Stimulated activated naive CD4-positive, alpha-beta T cell (primary cell): ENCODE data around the gene ACSL1.

Experiments used
- DNase-seq, 6 experiments: peaks; one replicate each; lab custom pipeline; 2025; lab: John Stamatoyannopoulos, UW

ACSL1 gene, protein sequence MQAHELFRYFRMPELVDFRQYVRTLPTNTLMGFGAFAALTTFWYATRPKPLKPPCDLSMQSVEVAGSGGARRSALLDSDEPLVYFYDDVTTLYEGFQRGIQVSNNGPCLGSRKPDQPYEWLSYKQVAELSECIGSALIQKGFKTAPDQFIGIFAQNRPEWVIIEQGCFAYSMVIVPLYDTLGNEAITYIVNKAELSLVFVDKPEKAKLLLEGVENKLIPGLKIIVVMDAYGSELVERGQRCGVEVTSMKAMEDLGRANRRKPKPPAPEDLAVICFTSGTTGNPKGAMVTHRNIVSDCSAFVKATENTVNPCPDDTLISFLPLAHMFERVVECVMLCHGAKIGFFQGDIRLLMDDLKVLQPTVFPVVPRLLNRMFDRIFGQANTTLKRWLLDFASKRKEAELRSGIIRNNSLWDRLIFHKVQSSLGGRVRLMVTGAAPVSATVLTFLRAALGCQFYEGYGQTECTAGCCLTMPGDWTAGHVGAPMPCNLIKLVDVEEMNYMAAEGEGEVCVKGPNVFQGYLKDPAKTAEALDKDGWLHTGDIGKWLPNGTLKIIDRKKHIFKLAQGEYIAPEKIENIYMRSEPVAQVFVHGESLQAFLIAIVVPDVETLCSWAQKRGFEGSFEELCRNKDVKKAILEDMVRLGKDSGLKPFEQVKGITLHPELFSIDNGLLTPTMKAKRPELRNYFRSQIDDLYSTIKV

DNA sequence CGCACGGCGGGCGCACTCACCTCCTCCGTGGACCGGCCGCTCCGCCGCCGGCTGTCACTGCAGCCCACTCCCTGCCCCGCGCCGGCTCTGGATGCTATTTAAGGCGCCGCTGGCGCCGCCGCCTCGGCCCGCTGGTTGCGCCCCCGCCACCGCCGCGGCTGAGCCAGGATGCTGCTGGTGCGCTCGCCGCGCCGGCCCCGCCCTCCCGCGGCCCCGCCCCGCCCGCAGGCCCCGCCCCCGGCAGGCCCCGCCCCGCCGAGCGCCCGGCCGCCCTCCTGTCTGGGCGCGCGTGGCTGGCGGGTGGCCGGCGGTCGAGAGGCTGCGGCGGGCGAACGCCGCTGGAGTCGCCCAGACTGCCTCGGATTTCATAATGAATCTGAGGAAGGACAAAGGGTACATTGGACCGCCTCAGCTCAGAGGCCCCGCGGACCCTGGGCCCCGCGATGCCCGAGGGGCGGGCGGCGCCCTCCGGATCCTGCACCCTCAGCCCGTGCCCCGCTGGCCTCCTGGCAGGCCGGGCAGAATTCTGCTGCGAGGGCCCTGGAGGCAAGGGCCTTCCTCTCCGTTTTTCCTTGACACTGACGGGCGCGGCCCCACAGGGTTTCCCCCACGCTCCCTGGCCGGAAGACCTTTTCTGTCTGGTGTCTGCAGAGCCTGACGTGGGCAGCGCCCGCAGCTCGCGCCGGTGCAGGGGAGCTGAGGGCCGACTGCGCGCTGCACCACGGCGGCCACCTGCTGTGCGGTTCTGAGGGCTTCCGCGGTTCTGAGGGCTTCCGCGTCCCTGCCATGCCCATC lies at the start of gene ACSL1:
Gene ACSL1 (minus strand): TSS at position 73 of the 795 bp plus-strand sequence. CDS start 22,454 bp downstream, outside the sequence.
- peak; percentile 54 to 80 (median 74) for DNase-seq

DNA sequence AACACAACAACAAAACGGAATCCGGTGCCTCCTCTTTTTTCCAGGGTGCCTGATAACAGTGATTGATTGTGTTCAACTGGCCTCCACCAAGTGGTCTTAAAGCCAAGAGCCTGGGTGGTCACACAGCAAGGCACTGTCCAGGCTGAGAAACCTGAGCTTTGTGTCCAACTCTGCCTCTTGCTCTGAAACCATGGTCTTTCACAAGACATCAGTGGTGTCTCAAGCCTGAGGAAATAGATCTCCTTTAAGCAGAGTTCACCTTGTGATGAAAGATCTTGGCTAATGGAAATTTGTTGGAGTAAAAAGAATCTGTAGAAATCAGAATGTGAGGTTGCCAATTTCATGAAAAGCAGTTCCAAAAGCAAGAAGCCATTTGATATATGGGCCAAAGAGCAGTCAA lies 47.3 kb upstream of the ACSL1 start:
- DNase-seq: no peak

DNA sequence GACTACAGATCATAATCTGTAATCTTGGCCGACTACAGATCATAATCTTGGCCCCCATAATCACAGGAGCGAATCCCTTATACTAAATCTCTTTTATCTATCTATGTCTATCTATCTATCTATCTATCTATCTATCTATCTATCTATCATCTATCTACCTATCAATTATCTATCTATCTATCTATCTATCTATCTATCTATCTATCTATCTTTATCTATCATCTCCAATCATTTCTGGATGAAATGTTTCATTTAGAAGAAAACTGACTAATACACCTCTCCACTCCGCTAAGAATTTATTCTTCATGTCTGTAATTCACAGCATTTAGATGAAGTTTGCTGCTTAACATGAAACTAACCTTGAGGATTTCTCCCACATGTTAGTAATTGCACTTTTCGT lies 45.0 kb upstream of the ACSL1 start:
- DNase-seq: no peak

DNA sequence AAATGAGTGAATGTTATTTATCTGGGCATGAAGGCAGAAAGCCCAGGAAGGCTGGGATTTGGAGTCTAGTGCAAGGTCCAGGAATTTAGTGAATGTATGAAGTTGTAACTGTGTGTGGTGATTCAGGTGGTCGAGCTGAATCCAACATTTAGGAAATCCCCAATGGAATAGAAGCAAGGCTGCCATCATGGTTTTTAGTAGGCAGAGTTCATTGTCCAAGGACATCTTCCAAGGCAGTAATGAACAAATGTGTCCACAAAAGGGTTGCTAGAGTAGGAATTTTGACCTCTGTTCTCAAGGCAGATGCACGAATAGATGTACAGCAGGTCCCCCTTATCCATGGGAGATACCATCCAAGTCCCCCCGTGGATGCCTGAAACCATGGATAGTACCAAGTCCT lies 42.9 kb upstream of the ACSL1 start:
- no peak for DNase-seq

DNA sequence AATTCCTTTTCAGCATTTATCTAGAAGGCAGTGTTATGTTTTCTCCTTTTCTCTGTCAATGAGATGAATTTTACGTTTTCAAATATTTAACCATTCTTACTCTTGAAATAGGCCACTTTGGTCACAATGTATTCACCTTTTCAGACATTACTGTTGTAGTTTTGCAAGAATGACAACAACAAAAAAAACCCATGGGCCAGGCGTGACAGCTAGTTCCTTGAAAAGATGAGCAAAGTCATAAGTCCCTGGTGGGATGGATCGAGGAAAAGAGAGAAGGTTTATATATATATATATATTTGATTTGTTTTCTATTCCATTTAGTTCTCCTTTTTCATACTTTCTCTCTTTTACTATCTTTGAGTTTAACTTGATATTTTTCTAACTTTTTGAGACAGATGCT lies 38.1 kb upstream of the ACSL1 start:
- DNase-seq: no peak

DNA sequence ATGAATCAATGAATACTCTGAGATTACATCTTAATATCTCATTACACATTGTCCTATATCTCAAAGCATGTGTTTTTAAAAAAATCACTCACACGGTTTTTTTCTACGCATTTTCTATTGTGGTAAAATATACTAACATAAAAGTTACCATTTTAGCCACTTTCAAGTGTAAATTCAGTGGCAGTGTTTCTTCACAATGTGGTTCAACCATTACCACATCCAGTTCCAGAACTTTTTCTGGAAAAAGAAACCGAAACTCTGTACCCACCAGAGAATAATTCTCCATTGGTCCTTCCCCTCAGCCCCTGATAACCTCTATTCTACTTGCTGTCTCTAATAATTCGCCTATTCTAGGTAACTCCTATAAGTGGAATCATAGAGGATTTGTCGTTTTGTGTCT lies 35.3 kb upstream of the ACSL1 start:
- DNase-seq: no peak

DNA sequence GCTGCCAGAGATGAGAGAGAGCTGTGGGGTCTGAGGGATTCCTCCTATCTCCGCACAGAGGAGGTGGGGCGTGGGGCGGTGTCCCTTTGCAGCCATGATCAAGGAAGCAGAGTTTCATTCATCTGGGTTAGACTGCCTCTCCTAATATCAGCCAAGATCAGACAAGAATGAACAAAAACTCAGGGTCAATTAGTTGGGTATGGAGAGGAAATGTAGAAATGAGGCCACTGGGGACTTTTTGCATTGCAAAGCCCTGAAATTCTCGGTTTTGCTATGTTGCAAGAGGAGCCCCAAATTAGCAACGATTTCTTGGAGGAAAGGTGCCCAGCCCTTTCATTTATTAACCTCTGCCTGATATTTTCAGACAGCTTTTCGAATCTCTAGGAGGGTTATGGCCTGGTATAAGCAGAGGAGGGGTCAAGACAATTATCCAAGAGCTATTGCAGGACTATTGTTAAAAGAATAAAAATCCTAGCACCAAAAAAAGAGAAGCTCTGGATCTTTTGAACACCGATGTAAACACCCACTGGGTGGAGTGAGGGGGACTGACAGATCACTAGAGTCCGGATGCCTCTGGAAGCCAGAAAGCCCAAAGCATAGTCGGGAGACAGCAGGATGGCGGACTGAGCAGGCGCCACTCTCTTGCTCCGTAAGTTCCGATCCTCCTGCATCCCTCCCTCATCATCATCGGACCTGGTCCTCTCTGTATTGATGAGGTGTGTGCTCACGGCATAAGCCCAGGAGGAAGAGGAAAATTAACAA lies 34.4 kb upstream of the ACSL1 start:
- DNase-seq: no peak

DNA sequence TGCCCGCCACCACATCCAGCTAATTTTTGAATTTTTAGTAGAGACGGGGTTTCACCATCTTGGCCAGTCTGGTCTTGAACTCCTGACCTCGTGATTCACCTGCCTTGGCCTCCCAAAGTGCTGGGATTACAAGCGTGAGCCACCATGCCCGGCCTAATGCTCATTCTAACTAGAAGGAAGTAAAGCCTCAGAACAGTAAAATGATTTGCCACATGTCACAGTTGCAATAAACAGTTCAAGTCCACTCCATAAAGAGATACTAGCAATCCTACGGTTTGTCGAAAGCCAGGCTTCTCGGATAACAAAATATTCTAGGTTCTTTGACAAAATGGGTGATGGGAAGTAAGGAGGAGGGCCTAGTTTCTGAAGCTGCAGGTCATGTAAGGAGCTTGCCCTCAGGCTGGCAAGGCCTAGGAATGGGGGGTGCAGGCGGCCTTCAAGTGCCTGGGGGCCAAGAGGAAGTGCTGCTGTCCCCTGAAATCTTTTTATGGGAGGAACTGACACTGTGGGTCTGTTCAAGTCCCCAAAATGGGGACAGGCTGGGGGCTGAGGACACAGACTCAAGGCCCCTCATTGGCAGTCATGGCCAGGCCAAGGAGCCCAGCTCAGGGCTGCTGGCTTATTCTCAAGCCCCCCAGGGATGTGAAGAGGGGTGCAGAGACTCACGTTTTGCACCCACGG lies 31.8 kb upstream of the ACSL1 start:
- no peak for DNase-seq

DNA sequence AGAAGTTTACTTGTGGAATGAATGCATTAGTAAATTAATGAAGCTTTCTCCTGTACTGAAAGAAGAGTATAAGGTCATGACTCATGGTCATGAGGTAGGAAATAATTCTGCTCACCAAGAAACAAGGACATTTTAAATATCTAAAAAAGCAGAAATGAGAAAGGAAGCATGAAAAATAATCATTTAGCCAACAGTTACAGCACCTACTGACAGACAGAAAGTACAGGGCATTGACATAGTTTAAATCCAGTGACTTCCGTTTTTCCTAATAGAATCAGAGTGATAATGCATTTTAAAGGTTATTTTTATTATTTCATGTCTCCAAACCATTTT lies 30.5 kb upstream of the ACSL1 start:
- DNase-seq: no peak

DNA sequence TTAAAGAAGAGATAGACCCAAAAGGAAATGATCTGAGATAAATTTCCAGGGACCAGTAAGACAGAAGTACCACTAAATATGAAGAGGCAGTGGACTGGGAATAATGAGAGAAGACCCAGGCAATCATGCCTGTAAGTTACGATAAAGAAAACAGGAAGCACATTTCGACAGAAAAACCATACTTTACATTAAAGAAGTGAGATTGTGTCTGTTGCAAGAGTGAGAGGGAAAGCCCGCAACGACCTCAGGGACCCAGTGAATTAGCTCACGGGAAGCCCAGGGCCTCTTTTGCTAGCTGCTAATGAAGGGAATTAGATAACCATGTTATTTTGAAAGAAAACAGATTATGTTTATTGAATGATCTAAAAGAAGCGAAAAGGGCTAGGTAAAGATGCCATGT lies 28.9 kb upstream of the ACSL1 start:
- DNase-seq: no peak

DNA sequence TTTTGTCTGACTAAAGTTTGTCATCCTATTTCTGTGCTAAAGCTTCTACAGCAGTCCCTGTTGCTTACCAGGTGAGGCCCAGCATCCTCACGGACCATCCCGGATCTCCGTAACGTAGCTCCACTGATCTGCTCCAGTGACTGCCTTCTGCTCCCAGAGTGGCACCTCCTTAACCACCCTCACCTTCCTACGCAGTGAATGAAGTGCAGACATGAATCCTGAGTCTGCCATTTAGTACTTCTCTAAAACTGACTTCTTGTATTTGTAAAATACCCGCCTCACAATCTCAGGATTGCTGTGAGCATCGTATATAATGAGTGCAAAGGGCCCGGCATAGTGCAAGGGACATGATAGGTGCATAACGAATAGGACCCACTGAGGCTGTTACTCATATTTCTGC lies 27.7 kb upstream of the ACSL1 start:
- DNase-seq: no peak

DNA sequence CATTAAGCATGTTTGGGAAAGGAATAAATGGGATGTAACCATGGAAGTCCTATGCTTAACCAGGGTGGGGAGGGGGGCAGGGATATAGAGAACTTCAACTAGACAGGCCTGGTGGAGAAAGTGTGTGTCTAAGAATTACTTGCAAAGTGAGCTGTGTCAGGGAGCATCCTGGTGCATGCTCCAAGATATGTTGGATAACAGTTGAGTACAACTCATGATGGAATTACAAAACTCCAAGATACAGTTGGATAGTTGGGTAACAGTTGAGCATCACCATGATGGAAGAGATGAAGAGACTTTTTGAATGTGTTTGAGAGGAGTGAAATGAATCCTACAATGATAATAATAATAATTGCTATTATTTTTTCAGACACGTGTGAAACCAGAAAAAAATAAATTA lies 26.1 kb upstream of the ACSL1 start:
- DNase-seq: no peak

DNA sequence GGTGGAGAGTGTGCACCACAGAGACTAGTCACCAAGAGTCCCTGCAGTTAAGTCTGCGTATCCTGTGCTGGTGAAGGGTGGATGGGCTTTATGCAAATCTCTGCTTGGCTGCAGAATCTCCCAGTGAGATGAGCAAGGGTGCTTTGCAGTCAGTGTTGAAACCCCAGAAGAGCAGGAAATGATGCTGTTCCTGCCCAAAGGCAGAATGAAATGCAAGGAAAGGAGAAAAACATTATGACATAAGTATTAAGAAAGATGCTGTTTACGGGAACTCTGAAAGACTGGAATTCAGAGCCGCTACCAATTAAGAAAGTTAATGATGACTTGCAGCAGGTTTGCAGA lies 25.4 kb upstream of the ACSL1 start:
- no peak for DNase-seq

DNA sequence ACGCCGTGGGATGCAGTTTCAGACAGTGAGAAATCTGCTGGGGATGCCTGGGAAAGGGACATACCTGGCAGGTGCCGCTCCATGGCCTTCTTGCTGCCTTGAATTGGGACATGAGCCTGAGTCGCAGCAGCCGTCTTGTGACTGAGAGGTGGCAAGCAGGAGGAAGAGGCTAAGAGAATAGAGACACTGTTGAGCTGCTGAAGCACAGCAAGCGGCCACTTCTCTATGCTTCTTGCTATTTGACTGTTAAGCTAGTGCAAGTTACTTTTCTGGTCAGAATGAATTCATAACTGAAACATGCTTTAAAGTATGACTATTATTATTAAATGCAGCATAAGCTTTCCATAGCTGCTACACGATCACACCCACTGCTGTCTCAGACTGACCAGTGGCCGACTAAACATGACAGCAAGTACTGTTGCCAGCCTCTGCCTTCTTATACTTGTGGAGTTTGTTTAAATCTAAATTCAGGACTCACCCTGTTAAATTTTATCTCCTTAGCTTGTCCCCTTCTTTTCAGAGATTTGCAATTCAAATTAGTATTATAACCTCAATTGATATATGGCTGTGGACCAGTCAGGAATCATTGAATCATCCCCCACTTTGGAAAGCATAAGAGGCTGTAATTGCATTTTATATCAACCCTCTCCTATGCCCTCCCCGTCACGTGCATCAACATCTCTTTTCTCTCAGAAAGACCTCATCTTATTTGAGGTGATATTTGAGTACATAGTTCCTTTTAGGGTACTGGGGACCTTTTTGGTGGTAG lies 24.8 kb upstream of the ACSL1 start:
- DNase-seq: no peak

DNA sequence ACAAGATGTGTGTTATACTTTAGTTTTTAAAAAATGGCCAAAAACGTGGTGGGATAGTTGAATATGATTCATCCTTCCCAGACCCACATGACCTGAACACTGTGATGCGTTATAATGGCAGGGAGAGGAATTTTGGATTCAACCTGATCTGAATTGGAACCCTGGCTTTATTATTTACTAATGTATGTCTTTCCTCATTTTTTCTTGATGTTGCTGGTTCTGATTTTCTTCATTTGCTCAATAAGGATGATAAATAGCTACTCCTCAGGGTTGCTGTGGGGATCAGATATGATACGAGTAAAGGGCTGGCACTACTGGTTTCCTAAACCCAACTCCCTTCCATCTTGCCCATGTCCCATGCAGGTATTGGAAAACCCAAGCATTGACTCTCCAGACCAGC lies 24.2 kb upstream of the ACSL1 start:
- no peak for DNase-seq

DNA sequence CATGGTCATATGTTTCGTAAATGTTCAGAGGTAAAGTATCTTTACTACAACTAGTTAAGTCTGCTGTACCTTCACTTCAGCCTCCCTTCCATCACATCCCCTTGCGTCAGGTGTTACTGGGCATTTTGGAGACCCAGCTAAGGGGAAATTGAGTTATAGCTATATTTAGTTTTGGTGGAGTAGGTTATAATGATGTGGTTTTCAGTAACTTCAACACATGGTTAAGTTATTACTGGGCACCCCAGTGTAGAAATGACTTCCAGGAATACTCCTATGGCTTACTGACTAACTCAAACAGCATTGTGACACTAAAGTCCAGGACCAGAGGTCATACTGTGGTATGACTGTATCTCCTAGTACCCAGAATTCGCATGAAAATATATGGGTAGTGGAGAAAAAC lies 23.4 kb upstream of the ACSL1 start:
- no peak for DNase-seq

DNA sequence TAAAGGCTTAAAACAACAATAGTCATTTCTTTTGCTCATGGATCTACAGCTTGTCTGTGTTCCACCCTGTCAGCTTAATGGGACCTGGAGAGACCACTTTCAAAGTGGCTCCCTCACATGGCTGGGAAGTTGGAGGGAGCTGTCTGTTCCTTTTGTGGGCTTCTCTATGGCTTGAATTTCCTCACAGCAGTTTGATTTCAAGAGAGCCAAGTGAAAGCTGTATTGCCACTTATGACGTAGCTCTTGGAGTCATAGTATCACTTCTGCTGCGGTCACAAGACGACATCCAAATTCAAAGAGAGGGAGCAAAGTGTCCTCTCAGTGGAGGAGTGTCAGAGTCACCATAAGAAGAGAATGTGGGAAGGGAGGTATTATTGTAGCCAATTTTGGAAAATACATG lies 22.7 kb upstream of the ACSL1 start:
- no peak for DNase-seq

DNA sequence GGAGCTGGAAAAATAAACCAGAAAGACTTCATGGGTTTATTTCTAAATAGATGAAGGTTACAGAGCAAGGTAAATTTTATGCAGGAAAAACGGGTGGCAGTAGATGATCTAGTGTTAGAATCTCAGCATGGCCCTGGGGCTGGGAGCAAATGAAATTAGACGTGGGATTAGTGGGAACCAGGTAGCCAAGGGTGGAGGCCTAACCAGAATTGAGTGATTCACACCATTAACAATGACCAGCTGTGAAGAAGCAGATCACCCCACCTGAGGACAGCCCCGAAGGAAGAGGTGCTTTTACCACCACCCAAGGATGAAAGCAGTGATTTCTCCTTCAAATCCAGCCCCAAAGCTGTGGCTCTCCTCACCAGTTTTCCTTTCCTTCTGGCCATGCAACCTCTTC lies 20.8 kb upstream of the ACSL1 start:
- no peak for DNase-seq

DNA sequence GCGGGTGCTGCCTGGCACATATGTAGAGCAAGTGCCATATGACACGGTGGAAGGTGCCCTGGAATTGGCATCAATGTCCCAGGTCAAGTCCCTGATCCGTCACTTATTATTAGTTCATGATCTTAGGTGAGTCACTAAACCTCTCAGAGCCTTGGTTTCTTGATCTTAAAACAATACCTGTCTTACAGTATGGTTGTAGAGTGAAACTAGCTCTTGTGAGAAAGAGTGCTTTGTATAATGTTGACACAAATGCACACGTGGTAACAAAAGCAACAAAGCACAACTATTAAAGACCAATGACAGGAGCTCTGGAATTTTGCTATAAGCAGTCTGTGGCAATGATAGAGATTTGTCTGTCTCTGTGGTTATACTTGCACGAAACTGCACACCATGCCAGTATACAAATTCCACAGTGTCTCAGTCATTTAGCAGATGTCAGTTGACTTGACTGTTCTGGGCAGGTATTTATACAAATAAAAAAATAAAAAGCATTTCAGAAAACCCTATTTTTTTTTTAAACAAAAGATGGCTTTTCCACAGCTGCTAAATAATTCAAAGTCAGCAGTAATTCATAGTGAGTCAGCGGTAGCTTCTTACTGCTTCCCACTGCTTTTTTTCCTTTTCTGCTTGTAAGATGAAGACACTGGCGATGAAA lies 19.7 kb upstream of the ACSL1 start:
- DNase-seq: no peak

DNA sequence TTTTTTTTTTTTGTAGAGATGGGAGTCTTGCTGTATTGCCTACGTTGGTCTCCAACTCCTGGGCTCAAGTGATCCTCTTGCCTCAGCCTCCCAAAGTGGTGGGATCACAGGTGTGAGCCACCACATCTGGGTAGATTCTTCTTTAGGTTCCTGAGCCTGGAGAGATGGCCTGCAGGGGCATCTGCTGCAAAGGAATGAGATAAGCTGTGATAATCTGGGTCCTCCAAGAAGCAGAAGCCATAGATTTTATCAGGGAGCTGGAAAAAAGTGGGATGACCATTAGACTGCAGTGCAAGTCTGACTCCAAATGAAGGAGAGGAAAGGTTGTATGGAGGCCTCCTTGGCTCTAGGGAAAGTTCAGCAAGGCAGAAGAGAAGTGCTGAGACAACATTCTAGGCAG lies 19.0 kb upstream of the ACSL1 start:
- DNase-seq: no peak
